ENCODE data around the gene FCN3.

GRCh38 chr1:27346357-27346756, 28.3 kb downstream of the FCN3 start:
- TF ChIP-seq CTCF (IDR thresholded peaks at IDR 0.05; ENCODE audit: insufficient read depth, low read length, poor library complexity, severe bottlenecking) (no peak), EZH2phosphoT487 (conservative IDR thresholded peaks at IDR 0.05; ENCODE audit: low read length) (no peak)

Measured in SU-DHL-6 (cell line).